NOMO-1 treated with DMSO at 0.1 percent for 48 hours (cell line): ENCODE measurements around the gene COPZ1.

Experiments
- DNase-seq: peaks from one replicate; lab custom pipeline; 2025; ENCODE audit not compliant: unreplicated experiment; lab: John Stamatoyannopoulos, UW

COPZ1 gene

DNA sequence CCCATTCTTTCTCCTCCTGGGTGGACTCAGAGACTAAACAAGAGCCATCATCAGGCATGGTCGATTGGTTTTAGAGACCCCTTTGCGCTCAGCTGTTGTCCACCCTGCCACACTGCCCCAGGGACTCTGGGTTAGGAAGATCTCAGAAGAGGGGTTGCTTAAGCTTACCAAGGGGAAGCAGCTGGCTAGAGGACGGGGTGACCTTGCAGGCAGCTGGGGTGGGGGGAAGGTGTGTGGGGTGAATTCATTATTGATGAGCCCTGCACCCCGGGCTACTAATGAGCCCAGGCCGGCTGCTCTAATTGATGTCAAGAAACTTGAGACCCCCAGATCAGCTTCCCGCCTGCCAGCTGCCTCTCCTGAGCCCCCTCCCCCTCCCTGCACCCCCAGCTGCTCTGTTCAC lies 68.3 kb downstream of the COPZ1 start:
- no peak for DNase-seq

DNA sequence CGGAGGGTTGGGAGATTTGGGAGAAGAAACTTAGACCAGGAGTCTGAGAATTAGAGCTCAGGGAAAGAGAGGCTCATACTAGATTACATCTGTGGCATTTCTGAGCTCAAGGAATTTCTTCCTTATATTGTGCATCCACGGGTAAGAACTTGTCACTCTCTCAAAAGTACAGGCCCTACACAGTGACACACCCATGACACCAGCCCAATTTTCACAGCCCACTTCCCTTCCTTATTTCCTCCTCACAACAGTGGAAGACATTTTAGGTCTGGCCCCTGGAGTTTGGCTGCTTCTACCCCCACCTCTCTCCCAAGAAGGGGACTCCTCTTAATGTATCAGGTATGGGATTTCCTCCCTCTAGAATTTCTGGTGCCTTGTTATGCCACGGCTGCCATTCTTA lies 68.8 kb downstream of the COPZ1 start:
- peak; percentile 52 for DNase-seq

DNA sequence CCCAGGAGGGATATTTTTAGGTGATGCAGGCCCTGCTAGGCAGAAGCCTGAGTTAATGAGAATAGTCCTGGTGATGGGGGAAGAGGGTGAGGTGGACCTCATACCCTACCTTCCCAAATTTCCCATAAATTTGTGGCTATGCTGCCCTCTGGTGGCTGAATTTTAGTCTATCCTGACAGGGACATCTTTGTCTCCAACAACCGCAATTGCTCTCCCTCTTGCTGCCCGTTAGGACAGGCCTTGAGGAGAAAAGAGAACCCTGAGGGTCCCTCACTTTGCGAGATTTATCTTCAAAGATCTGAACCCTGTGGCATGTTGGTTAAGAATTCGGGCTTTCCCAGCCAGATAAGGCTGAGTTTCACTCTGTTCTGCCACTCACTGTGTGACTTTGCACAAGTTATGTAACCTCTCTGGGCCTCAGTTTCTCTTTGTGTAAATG lies 69.4 kb downstream of the COPZ1 start:
- peak; percentile 60 for DNase-seq

DNA sequence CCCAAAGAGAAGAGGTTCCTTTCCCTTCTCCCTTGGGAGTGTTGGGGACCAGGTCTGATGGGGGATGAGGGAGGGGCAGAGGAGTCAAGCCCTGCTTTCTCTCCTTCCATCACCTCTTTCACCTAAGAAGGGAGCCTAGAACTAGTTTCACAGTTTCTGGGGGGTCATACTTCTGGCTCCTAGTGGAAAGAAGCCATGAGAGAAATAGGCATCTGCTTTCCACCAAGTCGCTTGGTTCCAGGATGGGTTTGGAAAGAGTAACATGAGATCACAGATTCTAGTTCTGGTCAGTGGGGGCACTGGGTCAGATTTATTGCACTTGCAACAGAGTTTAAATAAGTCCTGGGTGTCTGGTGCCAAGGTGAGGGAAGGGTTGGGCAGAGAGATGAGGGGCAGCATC lies 70.1 kb downstream of the COPZ1 start:
- DNase-seq, result no peak

DNA sequence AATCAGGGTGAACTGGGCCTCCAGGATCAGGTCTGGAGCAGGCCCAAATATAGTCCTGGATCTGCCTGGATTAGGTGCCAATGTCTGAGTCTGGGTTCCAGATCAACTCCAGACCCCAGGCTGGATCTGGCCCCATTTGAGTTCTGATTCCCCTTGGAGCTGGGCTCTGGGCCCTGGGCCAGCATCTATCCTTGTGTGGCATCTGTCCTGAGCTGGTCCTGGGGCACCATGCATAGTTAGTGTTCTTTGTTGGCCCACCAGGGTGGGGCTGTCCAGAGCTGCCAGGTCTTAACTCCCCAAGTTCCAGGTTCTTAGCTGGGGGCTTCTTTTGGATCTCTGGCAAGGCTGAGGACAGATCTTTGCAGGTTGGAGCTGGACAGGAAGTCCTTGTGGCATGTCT lies 70.6 kb downstream of the COPZ1 start:
- DNase-seq, result no peak

DNA sequence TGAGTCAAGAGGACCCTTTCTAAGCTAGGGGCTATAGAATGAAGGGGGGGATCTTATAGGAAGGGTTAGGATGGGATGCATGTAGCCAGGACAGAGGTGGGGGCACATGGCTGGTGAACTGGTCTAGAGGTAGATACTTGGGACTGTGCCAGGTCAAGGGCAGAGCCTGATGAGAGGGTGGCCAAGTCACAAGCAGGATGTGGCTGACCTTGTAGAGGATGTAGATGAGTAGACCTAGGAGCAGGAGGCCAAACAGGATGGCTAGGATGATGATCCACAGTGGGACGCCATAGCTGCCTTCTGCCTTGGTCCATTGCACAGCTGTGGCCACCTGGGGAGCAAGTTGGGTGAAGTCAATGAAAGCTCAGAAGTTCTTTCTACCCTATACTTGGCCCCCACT lies 72.2 kb downstream of the COPZ1 start:
- DNase-seq, result no peak

DNA sequence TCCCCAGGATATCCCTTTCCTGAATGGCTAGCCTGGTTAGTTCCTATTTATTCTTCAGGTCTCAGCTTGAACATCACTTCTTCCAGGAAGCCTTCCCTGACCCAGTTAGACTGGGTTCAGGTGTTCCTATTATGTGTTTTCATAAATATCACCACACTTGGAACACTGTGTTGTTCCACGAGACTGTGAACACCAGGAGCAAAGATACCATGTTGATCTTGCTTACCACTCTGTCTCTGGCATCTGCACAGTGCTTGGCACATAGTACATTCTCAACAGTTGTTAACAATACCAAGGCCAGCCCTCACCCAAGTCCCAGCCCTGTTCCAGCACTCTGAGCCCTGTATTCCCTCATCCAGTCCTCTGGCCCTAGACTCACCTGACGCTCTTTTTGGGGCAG lies 73.3 kb downstream of the COPZ1 start:
- no peak for DNase-seq

DNA sequence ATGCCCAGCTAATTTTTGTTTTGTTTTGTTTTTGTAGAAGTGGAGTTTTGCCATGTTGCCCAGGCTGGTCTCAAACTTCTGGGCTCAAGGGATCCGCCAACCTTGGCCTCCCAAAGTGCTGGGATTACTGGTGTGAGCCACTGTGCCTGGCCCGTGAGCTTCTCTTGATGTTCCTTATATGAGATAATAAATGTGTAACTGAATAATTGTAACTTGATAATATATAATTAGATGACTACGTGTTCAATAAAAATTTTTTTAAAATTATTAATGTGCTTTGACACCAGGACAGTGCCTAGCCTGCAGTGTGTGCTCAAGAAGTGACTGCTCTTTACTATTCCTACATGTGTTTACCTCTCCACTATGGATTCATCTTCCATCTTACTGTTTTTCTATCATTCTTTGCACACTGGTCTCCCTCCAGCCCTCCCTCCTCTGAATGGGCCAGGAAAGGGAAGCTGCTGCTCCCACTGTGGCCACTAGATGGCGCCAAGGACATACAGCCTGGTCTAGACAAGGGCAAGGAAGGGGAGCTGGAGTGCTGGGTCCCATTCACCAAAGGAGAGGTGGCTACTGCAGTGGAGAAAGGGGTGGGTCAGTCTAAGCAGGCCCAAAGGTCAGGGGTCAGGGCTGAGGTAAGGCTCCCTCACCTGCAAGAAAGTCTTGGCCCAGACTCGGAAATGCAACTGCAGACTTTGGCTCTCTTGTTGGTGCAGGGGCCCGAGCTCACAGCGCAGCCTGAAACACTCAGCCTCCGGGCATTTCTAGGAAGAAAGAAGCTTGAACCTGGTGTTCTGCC lies 74.3 kb downstream of the COPZ1 start:
- peak; percentile 68 for DNase-seq

DNA sequence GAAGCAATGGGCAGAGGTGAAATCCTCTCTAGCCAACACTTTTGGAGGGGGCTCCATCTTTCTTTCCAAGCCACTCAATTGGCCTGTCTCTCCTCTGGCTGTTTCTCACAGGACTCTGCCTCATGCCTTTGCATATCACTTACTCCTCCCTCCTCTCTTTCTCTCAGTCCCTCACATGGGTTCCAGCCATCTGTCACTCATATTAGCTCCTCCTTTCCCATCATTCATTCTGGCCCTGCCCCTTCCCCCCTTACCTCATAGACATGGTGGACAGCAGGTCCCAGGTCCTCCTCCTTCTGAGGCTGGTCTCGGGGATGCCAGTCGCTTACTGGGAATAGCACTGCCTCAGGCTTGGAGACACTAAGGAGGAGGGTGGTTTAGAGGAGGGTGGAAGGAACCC lies 76.2 kb downstream of the COPZ1 start:
- no peak for DNase-seq
